VCaP (cell line): ENCODE measurements around the gene KLHDC4.

Experiments used
- H3K27ac ChIP-seq: fragments of 450-650 bp; 2 replicates; pipeline ENCODE4 v1.5.1; 2017
- CTCF ChIP-seq: fragments of 450-650 bp; conservative IDR thresholded peaks from 2 replicates; pipeline ENCODE4 v1.5.1; 2017; ENCODE audit warnings: mild to moderate bottlenecking, moderate library complexity

The KLHDC4 gene

GRCh38 chr16:87667946-87668345 is 97.8 kb downstream of the KLHDC4 start:
- no peak for TF ChIP-seq CTCF
- no peak overlapping the region for H3K27ac ChIP-seq

- no peak for TF ChIP-seq CTCF
- H3K27ac ChIP-seq, result no peak overlapping the region
These were observed 98.3 kb downstream of the KLHDC4 start for GRCh38 chr16:87667443-87667842.

- no peak overlapping the region for H3K27ac ChIP-seq
- TF ChIP-seq CTCF, result no peak
These were observed 98.9 kb downstream of the KLHDC4 start for GRCh38 chr16:87666919-87667318.

GRCh38 chr16:87665193-87665592 is 100.6 kb downstream of the KLHDC4 start:
- no peak for TF ChIP-seq CTCF
- no peak overlapping the region for H3K27ac ChIP-seq

- no peak overlapping the region for H3K27ac ChIP-seq
These were observed 101.0 kb downstream of the KLHDC4 start for GRCh38 chr16:87664792-87665191.

GRCh38 chr16:87662254-87663204 is 103.3 kb downstream of the KLHDC4 start:
- H3K27ac ChIP-seq, result no peak overlapping the region
- no peak for TF ChIP-seq CTCF

More at GRCh38 chr16:87664792-87665191, 101.0 kb downstream of the KLHDC4 start:
- no peak for TF ChIP-seq CTCF

- no peak overlapping the region for H3K27ac ChIP-seq
- TF ChIP-seq CTCF, result no peak
These were observed 104.2 kb downstream of the KLHDC4 start for GRCh38 chr16:87661561-87661960.
